ENCODE results near the gene FRS2. TPM values are rescaled to one million over a fixed set of nuclear protein-coding genes. Genes with fewer than 3 reads are reported as not detected.
A peak's percentile ranks its signal among the peaks of the same experiment; 100 is the strongest.

The FRS2 gene
- total RNA-seq, 1 experiment from 2014 or later: 28.1 TPM

- H3K36me3 Mint-ChIP-seq (ENCODE audit: insufficient read depth, unreplicated experiment): no peaks in the 10 kb centered on the region
- peaks cover 57% of the 10 kb centered on the region for H3K4me1 Mint-ChIP-seq (ENCODE audit: insufficient read depth, unreplicated experiment)
- no peaks in the 10 kb centered on the region for H3K27me3 Mint-ChIP-seq (ENCODE audit: insufficient read depth, unreplicated experiment)
- peak overlapping the region; percentile 97 for H3K27ac Mint-ChIP-seq (ENCODE audit: low read depth, unreplicated experiment)
- intact Hi-C loops (cut with micrococcal nuclease): loop anchor here (1.0 to 2.0 kb wide), 3 partner anchors 75 to 269 kb away; partner anchors contain the start of gene RAB3IP
- no peak for TF ChIP-seq CTCF (IDR thresholded peaks at IDR 0.05; ENCODE audit: unreplicated experiment)
- CTCF ChIA-PET: interaction anchor here (1.0 to 3.3 kb wide), 7 partner anchors 41 to 114 kb away, joined by 3 to 30 read pairs (median 7); no protein-coding TSS in a partner anchor
- no peak for DNase-seq (ENCODE audit: unreplicated experiment)
- POLR2A ChIA-PET: interaction anchor here (0.5 to 2.9 kb wide), 21 partner anchors 10 to 491 kb away, joined by 3 to 53 read pairs (median 6); partner anchors contain the start of gene CCT2
- H3K4me3 Mint-ChIP-seq (ENCODE audit: unreplicated experiment): peak overlapping the region; percentile 95
- TSS peak; percentile 88 for BruUV-seq (replicated peaks)
- no peaks in the 10 kb centered on the region for H3K9me3 Mint-ChIP-seq (ENCODE audit: unreplicated experiment)
Observed at GRCh38 chr12:69469854-69470188, 367 bp upstream of the FRS2 start.

DNA sequence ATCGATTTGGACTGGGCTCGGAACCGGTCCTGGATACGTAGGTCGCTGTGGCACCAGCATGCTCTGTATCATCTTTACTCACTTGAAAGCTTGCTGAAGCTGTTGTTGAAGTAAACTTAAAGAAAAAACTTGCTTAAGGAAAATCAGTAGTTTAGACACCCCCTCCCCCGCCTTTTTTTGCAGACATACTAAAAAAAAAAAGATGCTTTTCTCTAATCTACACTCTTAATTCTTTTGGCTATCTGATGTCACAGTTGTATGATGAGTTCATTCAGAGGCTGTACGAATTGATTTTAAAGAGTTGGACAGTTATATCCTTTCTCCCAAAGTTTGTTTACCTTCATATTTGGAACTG is 865 bp downstream of the FRS2 start:
- no peaks in the 10 kb centered on the region for H3K9me3 Mint-ChIP-seq (ENCODE audit: unreplicated experiment)
- peak overlapping the region; percentile 97 for H3K27ac Mint-ChIP-seq (ENCODE audit: low read depth, unreplicated experiment)
- POLR2A ChIA-PET: interaction anchor here (1.3 to 2.9 kb wide), 18 partner anchors 8 to 267 kb away, joined by 3 to 53 read pairs (median 7); partner anchors contain the start of gene CCT2
- TF ChIP-seq CTCF (IDR thresholded peaks at IDR 0.05; ENCODE audit: unreplicated experiment): no peak
- H3K27me3 Mint-ChIP-seq (ENCODE audit: insufficient read depth, unreplicated experiment): no peaks in the 10 kb centered on the region
- BruUV-seq (replicated peaks): no TSS peak
- H3K4me1 Mint-ChIP-seq (ENCODE audit: insufficient read depth, unreplicated experiment): peaks cover 67% of the 10 kb centered on the region
- H3K36me3 Mint-ChIP-seq (ENCODE audit: insufficient read depth, unreplicated experiment): no peaks in the 10 kb centered on the region
- DNase-seq (ENCODE audit: unreplicated experiment): no peak
- peak overlapping the region; percentile 95 for H3K4me3 Mint-ChIP-seq (ENCODE audit: unreplicated experiment)
- CTCF ChIA-PET: interaction anchor here (0.6 to 3.3 kb wide), 15 partner anchors 9 to 1250 kb away, joined by 3 to 30 read pairs (median 4); no protein-coding TSS in a partner anchor
- intact Hi-C loops (cut with micrococcal nuclease): loop anchor here (2.0 kb wide), 2 partner anchors 76 to 268 kb away; partner anchors contain the start of gene RAB3IP

DNA sequence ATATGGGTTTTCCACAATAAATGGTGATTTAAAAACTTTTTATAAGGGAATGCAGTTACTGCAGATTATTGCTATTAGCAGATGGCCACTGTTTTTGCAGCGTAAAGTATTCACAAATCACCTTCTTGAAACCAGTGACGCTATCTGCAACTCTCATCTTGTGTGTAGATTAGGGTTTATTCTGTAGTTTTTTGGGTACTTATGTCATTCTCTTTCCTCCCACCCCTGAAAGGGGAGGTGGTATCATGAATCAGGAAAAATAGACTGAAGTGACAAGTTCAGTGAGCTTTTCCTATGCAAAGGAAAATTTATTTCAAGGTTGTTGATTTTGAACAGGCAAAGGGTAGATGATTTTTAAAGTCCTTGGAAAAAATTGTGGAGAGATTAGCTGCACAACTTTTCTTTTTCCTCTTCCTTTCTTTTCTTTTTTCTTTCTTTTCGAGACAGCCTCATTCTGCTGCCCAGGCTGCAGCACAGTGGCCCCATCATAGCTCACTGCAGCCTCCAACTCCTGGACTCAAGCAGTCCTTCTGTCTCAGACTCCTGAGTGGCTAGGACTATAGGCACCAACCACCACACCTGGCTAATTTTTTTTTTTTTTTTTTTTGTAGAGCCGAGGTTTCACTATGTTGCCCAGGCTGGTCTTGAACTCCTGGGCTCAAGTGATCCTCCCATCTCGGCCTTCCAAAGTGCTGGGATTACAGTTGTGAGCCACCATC is 1.6 kb downstream of the FRS2 start:
- Mint-ChIP-seq H3K4me3 (ENCODE audit: unreplicated experiment) (peak overlapping the region; percentile 95), H3K27ac (ENCODE audit: low read depth, unreplicated experiment) (peak overlapping the region; percentile 97), H3K27me3 (ENCODE audit: insufficient read depth, unreplicated experiment) (no peaks in the 10 kb centered on the region), H3K36me3 (ENCODE audit: insufficient read depth, unreplicated experiment) (no peaks in the 10 kb centered on the region), H3K4me1 (ENCODE audit: insufficient read depth, unreplicated experiment) (peaks cover 69% of the 10 kb centered on the region), H3K9me3 (ENCODE audit: unreplicated experiment) (no peaks in the 10 kb centered on the region)
- no TSS peak for BruUV-seq (replicated peaks)
- intact Hi-C loops (cut with micrococcal nuclease): loop anchor here (2.0 kb wide), 2 partner anchors 77 to 267 kb away; partner anchors contain the start of gene RAB3IP
- DNase-seq (ENCODE audit: unreplicated experiment): no peak
- TF ChIP-seq CTCF (IDR thresholded peaks at IDR 0.05; ENCODE audit: unreplicated experiment): no peak
- ChIA-PET CTCF (interaction anchor here (0.7 to 3.3 kb wide), 4 partner anchors 8 to 99 kb away, joined by 3 to 30 read pairs (median 8); no protein-coding TSS in a partner anchor), POLR2A (interaction anchor here (1.1 to 2.9 kb wide), 5 partner anchors 22 to 99 kb away, joined by 3 to 53 read pairs (median 12); no protein-coding TSS in a partner anchor)

DNA sequence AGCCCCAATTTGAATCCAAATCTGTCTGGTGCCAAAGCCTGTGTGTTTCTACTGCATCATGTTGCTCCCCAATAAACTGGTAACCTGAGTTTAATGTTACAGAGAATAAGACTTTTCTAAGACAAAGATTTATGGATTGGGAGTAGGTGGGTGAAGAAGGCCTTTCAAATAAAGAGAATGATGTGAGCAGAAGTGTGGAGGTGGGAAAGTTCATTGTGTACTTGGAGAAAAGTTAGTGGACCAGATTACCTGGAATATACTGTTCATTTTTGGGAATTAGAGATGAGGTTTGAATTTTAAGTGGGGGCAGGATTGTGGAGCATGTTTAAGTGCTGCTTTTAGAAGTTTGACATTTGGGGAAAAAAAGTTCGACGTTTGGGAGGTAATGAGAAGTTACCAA is 3.1 kb downstream of the FRS2 start:
- Mint-ChIP-seq H3K27ac (ENCODE audit: low read depth, unreplicated experiment) (no peak overlapping the region), H3K36me3 (ENCODE audit: insufficient read depth, unreplicated experiment) (no peaks in the 10 kb centered on the region), H3K27me3 (ENCODE audit: insufficient read depth, unreplicated experiment) (no peaks in the 10 kb centered on the region), H3K4me1 (ENCODE audit: insufficient read depth, unreplicated experiment) (peaks cover 54% of the 10 kb centered on the region), H3K4me3 (ENCODE audit: unreplicated experiment) (peak overlapping the region; percentile 6), H3K9me3 (ENCODE audit: unreplicated experiment) (no peaks in the 10 kb centered on the region)
- POLR2A ChIA-PET: interaction anchor here (0.7 to 2.1 kb wide), 4 partner anchors 25 to 99 kb away, joined by 3 to 12 read pairs (median 4); no protein-coding TSS in a partner anchor
- BruUV-seq (replicated peaks): no TSS peak
- CTCF ChIA-PET: no interaction called here
- intact Hi-C loops (cut with micrococcal nuclease): no loop called here
- no peak for TF ChIP-seq CTCF (IDR thresholded peaks at IDR 0.05; ENCODE audit: unreplicated experiment)
- DNase-seq (ENCODE audit: unreplicated experiment): no peak

All from MCF 10A (cell line).